ENCODE measurements around the gene ZBTB7C. TPM values are rescaled to one million over a fixed set of nuclear protein-coding genes. Genes with fewer than 3 reads are reported as not detected.

Gene ZBTB7C
- total RNA-seq, 4 donors from 2014 or later, result 38.2 to 92.3 (median 52.4) TPM

DNA sequence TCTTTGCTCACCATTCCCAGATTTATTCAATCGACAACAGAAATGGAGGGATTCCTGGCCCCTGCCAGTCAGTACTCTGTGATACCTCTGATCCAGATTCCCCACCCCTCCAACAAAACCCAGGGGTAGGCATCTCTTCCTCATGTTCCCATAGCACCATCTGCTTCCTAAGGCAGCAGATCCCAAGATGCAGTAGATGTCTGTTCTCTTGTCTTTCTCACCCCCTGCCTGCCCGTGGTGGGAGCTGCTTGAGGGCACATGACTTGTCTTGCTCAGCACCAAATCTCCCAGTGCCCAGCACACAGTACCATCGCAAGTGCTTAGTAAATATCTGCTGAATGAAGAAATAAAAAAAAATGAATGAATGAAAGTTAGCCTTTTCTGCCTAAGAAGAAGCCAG lies 98.2 kb downstream of the ZBTB7C start:
- Histone ChIP-seq H3K27ac (no peak overlapping the region), H3K4me3 (no peak overlapping the region), H3K36me3 (no peaks in the 10 kb centered on the region), H3K27me3 (no peaks in the 10 kb centered on the region), H3K9me3 (no peaks in the 10 kb centered on the region), H3K4me1 (peaks cover 17 to 55% (median 24%) of the 10 kb centered on the region in 3 donors)
- no peak for TF ChIP-seq POLR2A (IDR thresholded peaks at IDR 0.05)
- TF ChIP-seq, protein P1, sequence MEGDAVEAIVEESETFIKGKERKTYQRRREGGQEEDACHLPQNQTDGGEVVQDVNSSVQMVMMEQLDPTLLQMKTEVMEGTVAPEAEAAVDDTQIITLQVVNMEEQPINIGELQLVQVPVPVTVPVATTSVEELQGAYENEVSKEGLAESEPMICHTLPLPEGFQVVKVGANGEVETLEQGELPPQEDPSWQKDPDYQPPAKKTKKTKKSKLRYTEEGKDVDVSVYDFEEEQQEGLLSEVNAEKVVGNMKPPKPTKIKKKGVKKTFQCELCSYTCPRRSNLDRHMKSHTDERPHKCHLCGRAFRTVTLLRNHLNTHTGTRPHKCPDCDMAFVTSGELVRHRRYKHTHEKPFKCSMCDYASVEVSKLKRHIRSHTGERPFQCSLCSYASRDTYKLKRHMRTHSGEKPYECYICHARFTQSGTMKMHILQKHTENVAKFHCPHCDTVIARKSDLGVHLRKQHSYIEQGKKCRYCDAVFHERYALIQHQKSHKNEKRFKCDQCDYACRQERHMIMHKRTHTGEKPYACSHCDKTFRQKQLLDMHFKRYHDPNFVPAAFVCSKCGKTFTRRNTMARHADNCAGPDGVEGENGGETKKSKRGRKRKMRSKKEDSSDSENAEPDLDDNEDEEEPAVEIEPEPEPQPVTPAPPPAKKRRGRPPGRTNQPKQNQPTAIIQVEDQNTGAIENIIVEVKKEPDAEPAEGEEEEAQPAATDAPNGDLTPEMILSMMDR (IDR thresholded peaks at IDR 0.05), result no peak
- DNase-seq, result no peak
- WGBS, 2 donors, result 75 to 81% methylated on average over 3 of the region's 3 CpGs
- intact Hi-C loops (cut with DNase I), result no loop called here

DNA sequence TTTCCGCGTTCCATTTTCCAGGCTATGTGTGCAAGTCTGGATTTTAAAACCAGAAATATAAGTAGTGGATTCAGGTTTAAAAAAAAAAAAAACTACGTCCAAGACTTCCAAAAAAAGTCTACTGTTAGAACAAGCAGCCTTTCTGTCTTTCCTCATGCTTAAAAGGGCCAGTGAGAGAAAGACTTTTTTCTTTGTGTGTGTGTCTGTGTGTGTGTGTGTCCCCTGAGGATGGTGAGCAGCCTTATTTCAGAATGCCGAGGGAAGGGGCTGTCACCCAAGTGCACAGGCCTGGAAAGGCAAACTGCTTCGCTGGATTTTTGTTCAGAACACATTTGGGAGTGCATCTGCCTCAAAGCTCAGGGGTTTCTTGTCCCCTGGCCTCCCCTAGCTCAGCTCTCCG lies 98.8 kb downstream of the ZBTB7C start:
- DNase-seq, result no peak
- 70 to 80% methylated on average over 6 of the region's 6 CpGs for WGBS, 2 donors
- no peak for TF ChIP-seq POLR2A (IDR thresholded peaks at IDR 0.05)
- TF ChIP-seq, protein P1 (IDR thresholded peaks at IDR 0.05), result no peak
- H3K9me3 ChIP-seq, result no peaks in the 10 kb centered on the region
- H3K27ac ChIP-seq, result no peak overlapping the region
- no peak overlapping the region for H3K4me3 ChIP-seq
- no peaks in the 10 kb centered on the region for H3K36me3 ChIP-seq
- intact Hi-C loops (cut with DNase I), result no loop called here
- H3K27me3 ChIP-seq, result no peaks in the 10 kb centered on the region
- H3K4me1 ChIP-seq, result peaks cover 17 to 61% (median 25%) of the 10 kb centered on the region in 3 donors

DNA sequence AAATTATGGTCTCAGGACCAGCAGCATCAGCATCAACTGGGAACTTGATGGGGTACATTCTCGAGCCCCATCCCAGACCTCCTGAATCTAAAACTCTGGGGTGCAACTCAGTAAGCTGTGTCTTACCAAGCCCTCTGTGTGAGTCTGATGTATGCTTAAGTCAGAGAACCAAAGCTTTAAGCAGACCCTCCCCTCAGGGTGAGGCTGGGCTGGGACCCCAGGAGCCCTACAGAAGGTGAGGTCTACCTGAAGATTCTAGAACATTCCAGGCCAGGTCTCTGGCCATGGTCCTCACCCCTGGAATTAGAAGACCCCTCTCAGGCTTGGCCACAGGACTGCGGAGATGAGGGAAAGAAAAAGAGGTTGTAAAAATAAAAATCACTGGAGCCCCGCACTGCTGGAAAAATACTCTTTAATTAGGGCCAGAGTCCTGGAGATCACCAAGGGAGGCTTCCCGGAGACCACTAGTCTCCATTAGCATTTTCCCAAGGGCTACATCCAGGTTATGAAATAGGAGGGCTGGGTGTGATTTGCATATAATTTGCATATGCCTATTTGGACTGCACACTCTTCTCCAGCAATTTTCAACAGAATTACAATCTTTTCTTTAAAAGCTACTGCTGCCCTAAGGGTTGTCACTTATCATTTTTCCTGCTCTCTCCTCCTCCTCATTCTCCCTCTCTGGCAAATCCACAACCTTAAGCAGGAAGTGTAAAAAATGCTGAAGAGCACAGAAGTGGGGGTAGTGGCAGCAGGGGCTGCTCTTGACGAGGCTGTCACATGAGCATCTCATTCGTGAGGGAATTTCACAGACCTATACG lies 100.2 kb downstream of the ZBTB7C start:
- no peaks in the 10 kb centered on the region for H3K9me3 ChIP-seq
- TF ChIP-seq POLR2A (IDR thresholded peaks at IDR 0.05), result no peak
- TF ChIP-seq, protein P1 (IDR thresholded peaks at IDR 0.05), result no peak
- intact Hi-C loops (cut with DNase I), result loop anchor here (10.0 kb wide), 1 partner anchor 74 kb away; no protein-coding TSS in a partner anchor
- WGBS, 2 donors, result 80 to 83% methylated on average over 6 to 7 of the region's 7 CpGs
- H3K4me3 ChIP-seq, result no peak overlapping the region
- H3K4me1 ChIP-seq, result peaks cover 17 to 67% (median 25%) of the 10 kb centered on the region in 3 donors
- H3K36me3 ChIP-seq, result no peaks in the 10 kb centered on the region
- DNase-seq, result no peak
- H3K27me3 ChIP-seq, result no peaks in the 10 kb centered on the region
- H3K27ac ChIP-seq, result peak overlapping the region in 2 of 4 donors; percentile 85 to 89

DNA sequence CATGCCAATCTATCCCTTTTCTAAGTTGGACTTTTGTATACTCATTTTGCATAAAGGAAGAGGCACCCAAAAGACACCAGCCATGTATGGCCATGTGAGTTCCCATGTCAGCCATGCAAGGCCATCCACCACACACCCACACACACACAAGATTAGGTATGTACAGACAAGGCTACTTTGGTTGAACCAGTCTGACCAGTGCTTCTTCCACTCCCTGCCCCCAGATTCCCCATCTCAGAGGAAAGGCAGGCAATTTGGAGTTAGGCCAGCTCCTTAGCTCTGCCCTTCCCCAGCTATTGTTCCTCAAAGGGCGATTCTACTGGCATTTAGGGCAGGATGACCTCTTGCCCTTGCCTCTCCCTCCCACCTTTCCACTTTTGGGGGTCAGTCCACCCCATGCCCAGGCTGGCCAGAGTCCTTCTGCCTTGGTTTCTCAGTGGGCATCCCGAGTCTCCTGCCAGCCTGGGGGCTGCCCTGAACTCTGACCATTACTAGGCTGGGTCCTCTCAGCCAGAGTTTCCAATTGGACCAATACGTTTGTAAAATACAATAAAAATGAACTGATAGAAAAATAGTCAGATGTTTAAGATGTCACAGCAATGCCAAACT lies 101.1 kb downstream of the ZBTB7C start:
- H3K27ac ChIP-seq, result peak overlapping the region; percentile 75 to 89 (median 84)
- intact Hi-C loops (cut with DNase I), result loop anchor here (10.0 kb wide), 1 partner anchor 73 kb away; no protein-coding TSS in a partner anchor
- DNase-seq, result no peak
- 41 to 43% methylated on average over 3 of the region's 3 CpGs for WGBS, 2 donors
- no peak overlapping the region for H3K4me3 ChIP-seq
- H3K27me3 ChIP-seq, result no peaks in the 10 kb centered on the region
- no peak for TF ChIP-seq POLR2A (IDR thresholded peaks at IDR 0.05)
- TF ChIP-seq, protein P1 (IDR thresholded peaks at IDR 0.05), result no peak
- no peaks in the 10 kb centered on the region for H3K9me3 ChIP-seq
- peaks cover 17 to 66% (median 25%) of the 10 kb centered on the region in 3 donors for H3K4me1 ChIP-seq
- no peaks in the 10 kb centered on the region for H3K36me3 ChIP-seq

DNA sequence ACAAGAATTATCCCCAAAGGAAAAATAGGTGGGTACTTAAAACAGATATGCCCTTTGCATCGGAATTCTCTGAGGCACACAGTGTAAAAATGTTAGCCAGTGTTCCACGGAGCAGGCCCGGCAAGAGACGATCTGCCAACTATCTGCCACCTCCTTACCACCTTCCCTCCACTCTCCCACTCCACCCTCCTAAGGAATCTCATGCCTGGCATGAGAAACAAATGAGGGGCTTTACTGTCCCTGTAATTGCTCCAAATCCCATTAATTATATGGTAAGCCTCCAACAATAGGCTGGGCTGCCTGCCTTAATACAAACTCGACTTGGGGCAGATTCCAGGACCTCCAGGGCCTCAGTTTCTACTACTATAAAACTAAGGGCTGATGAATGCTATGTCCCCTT lies 102.3 kb downstream of the ZBTB7C start:
- 21 to 28% methylated on average over 5 of the region's 5 CpGs for WGBS, 2 donors
- intact Hi-C loops (cut with DNase I), result loop anchor here (10.0 kb wide), 1 partner anchor 72 kb away; no protein-coding TSS in a partner anchor
- H3K9me3 ChIP-seq, result no peaks in the 10 kb centered on the region
- H3K4me3 ChIP-seq, result no peak overlapping the region
- TF ChIP-seq POLR2A (IDR thresholded peaks at IDR 0.05), result no peak
- TF ChIP-seq, protein P1 (IDR thresholded peaks at IDR 0.05), result no peak
- DNase-seq, result no peak
- H3K4me1 ChIP-seq, result peaks cover 17 to 53% (median 22%) of the 10 kb centered on the region in 3 donors
- no peaks in the 10 kb centered on the region for H3K27me3 ChIP-seq
- H3K36me3 ChIP-seq, result no peaks in the 10 kb centered on the region
- peak overlapping the region; percentile 75 to 89 (median 84) for H3K27ac ChIP-seq

Measured in esophagus squamous epithelium (tissue), 5 donors.